ENCODE results near the gene ATP11A.

The ATP11A gene

DNA sequence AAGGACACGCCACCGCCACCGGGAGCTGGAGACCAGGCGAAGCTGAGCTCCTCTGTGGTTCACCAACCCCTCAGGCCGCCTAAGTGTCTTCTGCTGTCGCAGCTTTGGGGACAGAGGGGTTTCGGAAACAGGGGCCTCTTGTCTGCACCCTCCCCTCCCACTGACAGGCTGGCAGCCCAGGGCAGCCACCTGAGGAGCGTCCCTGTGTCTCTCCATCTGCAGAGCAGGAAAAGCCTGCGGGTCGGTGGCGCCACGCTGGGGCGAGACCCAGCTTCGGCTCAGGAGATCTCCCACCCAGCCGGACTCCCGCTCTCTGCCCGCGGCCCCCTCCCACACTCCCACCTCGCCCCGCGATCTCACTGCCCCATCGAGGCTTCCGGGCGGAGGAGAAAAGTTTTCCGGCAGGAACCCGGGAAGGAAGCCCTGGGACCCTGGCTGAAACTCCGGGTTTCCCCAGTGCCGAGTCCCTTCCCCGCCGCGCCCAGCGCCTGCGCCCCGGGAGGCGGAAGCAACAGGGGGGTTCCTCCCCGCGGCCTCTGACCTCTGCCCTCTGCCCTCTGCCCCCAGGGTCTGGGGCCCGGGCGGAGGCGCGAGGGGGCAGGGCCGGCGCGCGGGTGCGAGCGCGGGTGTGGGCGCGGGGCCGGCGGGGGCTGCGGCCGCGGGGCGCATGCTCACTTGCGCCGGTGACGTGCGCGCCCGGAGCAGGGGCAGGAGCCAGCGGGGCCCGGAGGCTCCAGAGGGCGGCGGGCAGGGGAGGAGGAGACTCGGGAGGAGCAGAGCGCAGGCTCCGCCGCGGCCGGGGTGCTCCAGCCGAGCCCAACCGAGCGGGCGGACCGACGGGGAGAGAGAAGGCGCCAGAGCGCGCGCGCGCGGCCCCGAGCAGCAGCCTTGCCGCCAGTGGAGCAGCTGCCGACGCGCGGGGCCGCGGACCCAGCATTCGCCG lies at the start of gene ATP11A:
Gene ATP11A (plus strand): TSS at position 736 of the 943 bp plus-strand sequence. CDS start 379 bp downstream, outside the sequence.
- DNase-seq (ENCODE audit: low read depth in 3 of 3): peak; percentile 63 to 80 (median 65)

DNA sequence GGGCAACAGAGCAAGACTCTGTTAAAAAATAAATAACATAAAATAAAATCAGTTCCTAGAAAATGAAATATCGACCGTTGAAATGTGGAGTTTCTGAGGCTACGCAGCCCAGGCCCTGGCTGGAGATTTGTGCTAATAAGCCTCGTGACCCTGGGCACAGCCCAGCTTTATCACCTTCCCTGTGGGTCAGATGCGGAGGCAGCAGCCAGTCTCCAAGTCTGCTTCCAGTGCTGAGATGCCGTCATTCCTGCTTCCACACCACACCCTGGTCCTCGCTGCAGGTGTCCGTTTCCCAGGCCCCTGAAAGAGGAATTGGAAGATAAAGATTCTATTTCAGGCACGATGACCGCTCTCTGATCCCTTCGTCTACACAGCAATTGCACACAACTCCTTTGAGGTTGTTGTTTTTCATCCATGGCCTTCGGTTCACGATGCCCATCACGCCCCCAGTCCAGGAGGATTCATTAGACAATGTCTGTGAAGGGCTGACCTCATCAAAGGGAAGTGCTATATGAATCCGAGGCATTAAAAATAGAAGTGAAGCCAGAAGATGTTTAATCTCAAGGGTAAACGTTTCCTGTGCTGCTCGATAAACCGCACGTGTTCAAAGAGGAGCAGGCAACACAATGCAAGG lies 48.3 kb upstream of the ATP11A start:
- DNase-seq (ENCODE audit: low read depth in 3 of 3): no peak

DNA sequence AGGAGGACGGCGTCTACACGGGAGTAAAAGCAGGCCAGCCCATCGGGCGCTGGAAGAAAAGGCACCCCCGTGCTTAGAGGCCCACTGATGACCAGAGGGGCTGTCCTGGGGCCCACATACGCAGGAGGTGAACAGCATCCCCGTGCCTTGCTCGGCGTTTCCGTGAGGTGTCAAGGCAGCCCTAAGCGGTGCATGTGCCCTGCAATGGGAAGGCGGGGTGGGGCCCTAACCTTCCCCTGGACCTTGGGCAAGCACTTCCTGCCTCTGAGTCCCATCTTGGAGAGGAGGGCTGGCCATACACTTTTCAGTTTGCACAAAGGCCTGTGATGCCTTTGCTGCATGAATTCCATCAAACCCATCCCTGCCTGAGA lies 47.8 kb upstream of the ATP11A start:
- DNase-seq (ENCODE audit: low read depth in 3 of 3): no peak

DNA sequence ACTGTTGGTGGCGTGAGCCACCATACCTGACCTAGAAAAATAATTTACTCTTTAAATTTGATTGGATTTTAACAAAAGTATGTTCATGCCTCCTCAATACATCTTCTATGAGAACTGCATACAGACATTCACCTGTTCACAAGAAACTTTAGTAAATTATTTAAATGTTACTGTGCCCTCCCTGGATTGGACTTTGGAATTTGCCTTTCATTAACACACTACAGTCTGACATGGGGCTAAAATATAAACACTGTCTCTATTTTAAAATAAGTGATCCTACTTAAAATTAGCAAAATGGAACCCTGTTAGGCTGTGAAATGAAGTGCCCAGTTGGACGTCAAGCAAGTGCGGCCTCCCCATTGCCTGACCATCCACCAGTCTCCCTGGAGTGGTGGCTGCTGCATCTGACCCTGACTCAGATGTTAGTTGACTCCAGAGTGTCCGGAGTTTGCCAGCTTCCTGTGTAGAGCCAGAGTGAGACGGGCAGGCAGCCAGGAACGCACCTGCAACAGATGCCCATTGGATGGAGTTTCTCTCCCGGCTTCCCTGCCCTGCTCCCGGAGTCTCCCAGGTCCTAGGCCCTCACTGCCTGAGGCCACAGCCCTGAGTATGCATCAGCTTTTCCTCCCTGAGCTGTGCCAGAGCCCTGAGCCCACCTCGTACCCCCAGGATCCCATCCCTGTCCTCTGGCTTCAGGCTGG lies 45.9 kb upstream of the ATP11A start:
- DNase-seq (ENCODE audit: low read depth in 3 of 3): no peak

DNA sequence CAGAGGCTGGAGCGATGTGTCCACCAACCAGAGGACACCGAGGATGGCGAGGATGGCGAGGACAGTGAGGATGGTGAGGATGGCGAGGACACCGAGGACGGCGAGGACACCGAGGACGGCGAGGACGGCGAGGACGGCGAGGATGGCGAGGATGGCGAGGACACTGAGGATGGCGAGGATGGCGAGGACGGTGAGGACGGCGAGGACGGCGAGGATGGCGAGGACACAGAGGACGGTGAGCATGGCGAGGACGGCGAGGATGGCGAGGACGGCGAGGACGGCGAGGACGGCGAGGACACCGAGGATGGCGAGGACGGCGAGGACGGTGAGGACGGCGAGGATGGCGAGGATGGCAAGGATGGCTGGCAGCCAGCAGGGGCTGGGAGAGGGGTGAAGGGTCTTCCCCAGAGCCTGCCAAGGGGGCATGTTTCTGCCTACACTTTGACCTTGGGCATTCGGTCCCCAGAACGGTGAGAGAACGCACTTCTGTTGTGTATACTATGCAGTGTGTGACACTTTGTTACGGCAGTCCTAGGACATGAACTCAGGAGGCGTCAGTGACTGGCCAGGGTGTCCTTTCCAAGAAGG lies 44.4 kb upstream of the ATP11A start:
- no peak for DNase-seq (ENCODE audit: low read depth in 3 of 3)

DNA sequence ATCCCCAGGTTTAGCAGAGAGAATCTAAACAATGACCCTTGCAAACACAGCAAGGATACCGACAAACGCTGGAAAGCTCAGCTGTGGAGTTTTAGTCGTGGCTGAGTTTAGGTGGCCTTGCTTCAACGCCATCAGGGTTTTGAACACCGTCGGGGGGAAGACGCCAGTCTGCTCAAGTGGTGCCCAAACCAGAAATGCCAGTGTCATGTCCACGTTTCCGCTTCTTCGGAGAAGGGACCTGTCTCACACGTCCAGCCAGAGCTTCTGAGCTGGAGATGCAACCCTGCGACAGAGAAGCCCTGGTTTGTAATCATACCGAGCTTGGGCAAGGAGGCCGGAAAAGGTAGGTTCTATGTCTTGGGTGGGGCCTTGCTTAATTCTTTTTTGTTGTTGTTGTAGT lies 42.6 kb upstream of the ATP11A start:
- no peak for DNase-seq (ENCODE audit: low read depth in 3 of 3)

DNA sequence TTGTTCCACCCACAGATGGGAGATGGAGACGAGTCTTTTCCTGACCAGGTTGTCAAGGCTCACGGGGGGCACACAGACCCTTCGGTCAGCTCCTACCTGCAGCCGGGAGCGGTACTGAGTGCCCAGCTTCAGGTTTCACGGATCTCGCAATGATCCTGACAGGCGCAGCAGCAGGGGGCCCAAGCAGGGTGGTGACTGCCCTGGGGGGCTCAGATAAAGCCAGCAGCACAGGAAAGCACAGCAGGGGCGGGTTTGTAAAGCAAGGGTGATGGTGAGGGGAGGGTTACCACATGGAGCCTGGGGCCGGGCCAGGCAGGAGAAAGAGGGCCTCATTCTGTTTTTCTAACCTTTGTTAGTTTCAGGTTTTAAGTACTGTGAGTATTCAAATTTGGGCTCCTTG lies 41.7 kb upstream of the ATP11A start:
- DNase-seq (ENCODE audit: low read depth in 3 of 3): no peak

DNA sequence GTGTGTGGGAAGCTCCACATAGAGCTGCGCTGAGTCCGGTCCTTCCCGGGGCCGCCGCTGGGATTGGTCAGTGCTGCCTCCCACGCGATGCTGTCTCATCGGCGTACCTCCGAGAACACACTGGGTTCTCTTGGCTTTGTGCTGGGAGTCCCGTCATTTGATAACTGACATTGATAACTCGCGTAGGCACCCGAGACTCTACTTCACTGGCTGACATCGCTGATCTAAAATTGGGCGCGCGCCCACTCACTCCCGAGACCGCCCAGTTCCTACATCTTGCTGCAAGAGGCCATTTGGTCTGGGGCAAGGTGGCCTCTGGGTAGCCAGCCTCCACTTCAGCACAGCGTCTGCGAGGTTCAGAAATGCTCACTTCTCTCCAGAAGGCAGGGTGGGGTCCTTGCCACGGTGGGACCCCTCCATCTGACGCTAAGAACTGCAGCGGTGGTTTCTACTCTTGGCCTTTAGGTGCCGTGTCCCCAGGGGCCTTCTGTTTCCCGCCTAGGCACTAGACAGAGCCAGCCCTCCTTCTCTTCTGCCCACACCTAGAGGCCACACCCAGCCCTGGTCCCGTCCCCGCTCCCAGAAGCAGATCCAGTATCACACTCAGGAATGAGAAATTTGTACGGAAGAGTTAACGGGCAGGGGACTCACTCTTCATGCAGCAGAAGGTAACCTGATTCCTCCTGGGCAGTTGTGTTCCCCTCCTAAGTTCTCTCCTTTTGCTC lies 40.7 kb upstream of the ATP11A start:
- no peak for DNase-seq (ENCODE audit: low read depth in 3 of 3)

DNA sequence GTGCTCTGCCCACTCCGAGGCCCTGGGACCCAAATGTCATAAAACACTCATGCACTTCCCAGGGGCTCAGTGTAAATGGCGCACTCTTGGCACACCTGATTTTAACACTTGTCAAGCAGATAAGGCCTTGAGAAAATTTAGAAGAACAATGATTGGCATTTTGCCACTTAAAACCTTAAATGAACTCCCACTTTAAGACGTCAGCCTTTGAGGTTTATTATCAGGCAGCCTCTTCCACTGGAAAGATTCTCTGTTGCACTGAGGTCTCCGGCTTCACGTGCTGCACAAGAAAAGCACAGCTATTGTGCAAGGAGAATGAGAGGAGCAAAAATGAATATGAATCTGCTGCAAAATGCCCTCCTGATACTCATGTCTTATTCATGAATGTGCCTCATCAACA lies 38.5 kb upstream of the ATP11A start:
- DNase-seq (ENCODE audit: low read depth in 3 of 3): no peak

DNA sequence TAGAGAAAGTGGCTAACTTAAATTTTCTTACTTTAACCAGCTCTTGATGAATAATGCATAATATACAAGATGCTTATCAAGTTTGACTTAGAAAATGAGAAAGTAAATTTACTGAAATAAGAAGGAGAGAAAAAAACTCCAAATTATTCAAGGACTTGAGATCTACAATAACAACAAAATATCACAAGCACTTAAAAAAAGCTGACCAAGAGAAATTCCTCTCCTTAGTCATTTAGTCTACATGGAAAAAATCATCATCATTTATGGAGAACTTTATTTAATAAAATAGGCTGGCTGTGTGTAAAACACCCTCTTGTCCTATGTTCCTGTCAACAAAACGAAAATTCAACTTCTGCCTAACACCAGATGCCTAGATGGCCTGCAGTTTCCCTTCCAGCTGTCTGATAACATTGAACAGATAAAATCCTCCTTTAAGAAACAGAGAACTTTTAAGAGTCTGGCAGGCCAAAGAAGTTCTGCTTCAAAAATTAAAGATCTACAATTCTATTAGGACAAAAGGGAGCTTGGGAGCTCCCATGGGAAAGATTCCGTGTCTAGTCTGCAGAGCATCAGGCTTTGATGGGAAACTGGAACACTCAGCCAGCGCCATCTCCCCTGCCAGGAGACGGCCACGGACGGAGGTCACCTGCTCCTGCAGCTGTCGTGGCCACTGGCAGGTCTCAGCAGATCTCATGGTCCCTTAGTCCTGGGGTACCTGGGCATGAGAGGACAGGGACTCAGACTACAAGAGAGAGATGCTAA lies 37.9 kb upstream of the ATP11A start:
- no peak for DNase-seq (ENCODE audit: low read depth in 3 of 3)

DNA sequence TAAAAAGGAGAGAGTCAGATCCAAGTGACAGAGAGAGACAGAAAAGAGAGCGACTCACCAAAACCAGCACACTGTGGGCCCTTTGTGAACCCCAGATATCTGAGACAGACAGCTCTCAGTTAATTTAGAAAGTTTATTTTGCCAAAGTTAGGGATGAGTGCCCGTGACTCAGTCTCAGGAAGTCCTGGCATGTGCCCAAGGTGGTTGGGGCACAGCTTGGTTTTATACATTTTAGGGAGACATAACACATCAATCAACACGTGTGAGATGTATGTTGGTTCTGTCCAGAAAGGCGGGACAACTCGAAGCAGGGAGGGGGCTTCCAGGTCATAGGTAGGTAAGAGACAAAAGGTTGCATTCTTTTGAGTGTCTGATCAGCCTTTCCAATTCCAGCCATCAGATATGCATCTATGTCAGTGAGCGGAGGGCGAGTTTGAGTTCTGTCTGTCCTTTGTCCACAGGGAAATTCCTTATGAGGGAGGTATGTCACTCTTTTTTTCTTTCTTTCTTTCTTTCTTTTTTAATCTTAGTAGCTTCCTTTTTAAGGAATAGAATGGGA lies 37.2 kb upstream of the ATP11A start:
- no peak for DNase-seq (ENCODE audit: low read depth in 3 of 3)

DNA sequence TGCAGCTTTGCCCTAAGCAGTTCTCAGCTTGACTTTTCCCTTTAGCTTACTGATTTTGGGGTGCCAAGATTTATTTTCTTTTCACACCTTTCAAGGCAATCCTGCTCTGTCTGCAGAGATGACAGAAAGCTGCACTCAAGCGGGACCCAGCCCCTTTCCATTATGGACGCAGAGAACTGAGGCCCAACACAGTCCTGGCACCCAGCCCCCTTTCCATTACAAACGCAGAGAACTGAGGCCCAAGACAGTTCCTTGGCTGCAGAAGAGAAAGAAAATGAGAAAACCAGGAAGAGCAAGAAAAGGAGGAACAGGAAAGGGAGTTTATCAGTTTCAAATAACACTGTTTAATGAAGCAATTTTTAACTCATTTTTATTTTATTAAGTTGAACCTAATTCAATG lies 36.8 kb upstream of the ATP11A start:
- no peak for DNase-seq (ENCODE audit: low read depth in 3 of 3)

DNA sequence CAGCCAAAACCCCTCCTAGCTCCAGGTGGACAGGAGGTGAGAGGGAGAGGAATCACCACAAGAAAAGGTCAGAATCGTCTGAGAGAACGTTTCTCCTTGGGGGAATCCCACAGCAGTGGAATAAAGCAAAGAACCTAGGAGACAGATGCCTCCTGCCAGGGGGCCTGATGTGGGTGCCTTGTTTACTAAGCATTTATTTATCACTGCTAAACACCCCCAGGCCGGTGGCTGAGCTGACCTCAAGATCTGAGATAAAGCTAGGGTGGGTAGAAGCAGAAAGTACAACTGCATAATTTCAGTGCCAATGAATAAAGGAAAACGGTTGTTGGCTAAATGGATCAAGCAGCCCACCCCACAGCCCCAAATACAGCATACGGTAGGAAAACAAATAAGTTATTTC lies 33.9 kb upstream of the ATP11A start:
- no peak for DNase-seq (ENCODE audit: low read depth in 3 of 3)

DNA sequence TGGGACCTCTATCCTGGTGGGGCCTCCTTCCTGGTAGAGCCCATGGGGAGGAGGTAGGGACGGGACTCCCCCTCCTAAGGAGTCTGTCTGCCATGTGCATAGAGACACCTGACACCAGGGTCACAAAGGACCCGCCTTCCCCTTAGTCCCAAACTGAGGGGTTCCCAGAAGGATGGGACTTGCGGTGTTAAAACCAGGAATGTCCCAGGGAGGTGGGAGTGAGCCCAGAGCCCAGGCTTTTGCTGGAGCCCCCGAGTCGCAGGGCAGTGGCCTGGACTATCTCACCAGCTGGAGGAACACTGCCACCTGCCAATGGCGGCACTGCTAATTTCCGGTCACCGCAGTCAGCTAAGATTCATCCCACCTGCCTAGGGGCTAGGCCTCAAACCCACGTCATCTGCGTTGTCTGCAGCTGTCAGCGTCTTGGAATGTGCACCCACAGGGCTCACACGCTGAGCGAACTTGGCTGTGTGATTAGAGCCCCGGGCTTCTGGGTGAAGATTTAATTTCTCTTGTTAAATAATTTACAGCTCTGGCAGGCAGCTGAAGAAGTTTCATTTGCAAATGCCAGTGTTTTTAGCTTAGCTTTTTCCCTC lies 31.9 kb upstream of the ATP11A start:
- no peak for DNase-seq (ENCODE audit: low read depth in 3 of 3)

DNA sequence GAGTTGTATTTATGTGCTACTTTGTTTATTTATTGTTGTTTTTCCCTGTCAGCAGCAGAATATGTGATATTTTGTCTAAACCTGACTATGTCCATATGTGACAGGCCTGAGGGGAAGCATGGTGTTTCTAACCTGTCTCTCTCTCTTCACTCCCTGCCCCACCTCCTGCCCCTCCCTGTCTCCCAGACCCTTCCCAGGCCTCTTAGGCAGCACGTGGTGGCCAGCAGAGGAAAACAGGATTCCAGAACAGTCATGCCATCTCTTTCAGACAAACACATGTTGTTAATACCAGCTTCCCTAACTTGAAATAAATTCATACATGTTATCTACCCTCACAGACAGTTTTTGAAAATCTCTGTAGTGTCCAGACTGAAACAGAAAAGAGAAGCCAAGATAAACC lies 31.0 kb upstream of the ATP11A start:
- DNase-seq (ENCODE audit: low read depth in 3 of 3): no peak

DNA sequence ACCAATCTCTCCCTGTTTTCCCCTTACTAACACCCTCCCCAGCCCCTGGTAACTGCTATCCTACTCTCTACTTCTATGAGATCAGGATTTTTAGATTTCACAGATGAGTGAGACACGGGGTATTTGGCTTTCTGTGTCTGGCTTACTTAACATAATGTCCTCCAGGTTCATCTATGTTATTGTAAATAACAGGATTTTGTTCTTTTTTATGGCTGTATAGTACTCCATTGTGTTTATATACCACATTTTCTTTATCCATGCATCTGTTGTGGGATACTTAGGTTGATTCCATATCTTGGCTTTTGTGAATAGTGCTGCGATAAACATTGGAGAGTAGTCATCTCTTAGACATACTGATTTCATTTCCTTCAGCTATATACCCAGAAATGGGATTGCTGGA lies 28.5 kb upstream of the ATP11A start:
- DNase-seq (ENCODE audit: low read depth in 3 of 3): no peak

DNA sequence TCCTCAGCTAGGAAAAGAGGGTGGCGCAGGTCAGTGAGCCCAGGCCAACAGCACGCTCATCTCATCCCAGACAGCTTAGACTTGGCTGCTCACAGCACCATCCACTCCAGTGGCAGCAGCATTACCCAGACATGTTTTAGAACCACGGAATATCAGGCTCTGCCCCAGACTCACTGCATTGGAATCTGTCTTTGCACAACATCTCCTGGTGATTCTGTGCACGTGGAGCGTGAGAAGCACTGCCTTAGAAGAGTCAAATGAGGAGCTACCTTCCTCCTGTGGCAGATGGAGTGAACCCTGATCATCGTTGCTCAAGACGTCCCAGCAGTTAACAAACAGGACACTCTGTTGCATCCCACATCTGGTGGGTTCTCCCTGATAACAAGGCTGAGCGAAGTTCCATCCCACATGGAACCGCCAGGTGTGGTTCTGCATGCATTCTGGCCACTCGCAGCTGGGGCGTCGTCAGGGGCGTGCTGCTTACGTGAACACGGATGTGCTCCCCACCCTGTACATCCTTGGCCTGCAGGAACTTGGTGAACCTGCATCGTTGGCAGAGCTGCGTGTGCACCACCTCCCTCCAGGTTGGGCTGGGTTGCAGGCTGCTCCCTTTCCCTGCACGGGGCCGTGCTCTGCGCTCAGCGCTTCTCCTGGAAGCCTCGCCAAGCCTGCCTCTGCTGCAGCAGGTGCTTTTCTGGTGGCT lies 25.2 kb upstream of the ATP11A start:
- DNase-seq (ENCODE audit: low read depth in 3 of 3): no peak

DNA sequence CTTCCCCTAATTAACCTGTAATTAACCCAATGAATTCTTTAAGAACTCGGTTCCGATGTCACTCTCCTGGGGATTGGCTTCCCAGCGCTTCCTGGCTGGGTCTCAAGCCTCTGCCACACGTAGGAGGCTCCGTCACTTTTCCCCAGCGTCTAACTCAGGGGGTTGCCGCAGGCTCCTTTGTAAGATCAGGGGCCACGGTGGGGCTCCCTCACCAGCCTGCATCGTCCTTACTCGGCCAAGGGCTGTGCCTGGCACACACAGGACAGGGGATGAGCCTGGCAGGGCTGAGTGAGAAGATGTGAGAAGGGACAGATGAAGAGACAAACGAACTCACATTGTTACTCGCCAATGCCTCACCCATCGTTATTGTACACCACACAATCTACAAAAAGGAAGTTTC lies 20.9 kb upstream of the ATP11A start:
- no peak for DNase-seq (ENCODE audit: low read depth in 3 of 3)

DNA sequence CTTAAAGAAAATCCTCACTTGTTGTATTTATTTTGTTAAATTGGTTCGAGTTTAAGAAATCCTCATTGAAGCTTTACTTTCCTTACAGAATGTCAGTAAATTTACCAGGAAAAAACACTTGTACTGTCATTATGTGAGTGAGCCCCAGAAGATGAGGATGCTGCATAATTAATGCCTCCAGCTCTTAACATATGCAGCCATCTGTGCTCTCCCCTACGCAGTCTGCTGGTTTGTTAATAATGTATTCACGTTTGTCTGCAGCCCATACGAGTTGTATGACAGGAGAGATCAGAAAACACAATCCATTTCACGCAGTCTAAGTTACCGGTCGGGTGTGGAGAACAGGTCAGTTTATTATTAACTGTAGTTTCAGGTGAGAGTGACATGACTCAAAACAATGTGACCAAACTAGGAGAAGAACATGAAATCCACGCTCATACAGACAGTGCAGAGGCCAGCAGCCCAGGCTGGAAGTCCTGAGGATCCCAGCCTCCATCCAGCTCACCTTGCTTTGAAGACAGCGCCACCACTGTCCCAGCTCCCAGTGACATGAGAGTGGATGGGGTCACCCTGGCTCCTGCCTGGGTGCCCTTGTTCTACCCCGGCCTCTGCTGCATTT lies 19.8 kb upstream of the ATP11A start:
- DNase-seq (ENCODE audit: low read depth in 3 of 3): no peak

Data from stimulated activated CD4-positive, alpha-beta T cell treated with anti-CD3 and anti-CD28 coated beads, TNF-alpha, amount 100 ng/mL, for 24 hours (primary cell).